ENCODE data around the gene SP6. TPM values are rescaled to one million over a fixed set of nuclear protein-coding genes. Genes with fewer than 3 reads are reported as not detected.
A peak's percentile ranks its signal among the peaks of the same experiment; 100 is the strongest.

The SP6 gene
- total and polyA plus RNA-seq, 2 of the 8 experiments (the other 6 are each of a cell fraction or from before 2014, with no cell fraction given) = 1.2 to 1.5 TPM

DNA sequence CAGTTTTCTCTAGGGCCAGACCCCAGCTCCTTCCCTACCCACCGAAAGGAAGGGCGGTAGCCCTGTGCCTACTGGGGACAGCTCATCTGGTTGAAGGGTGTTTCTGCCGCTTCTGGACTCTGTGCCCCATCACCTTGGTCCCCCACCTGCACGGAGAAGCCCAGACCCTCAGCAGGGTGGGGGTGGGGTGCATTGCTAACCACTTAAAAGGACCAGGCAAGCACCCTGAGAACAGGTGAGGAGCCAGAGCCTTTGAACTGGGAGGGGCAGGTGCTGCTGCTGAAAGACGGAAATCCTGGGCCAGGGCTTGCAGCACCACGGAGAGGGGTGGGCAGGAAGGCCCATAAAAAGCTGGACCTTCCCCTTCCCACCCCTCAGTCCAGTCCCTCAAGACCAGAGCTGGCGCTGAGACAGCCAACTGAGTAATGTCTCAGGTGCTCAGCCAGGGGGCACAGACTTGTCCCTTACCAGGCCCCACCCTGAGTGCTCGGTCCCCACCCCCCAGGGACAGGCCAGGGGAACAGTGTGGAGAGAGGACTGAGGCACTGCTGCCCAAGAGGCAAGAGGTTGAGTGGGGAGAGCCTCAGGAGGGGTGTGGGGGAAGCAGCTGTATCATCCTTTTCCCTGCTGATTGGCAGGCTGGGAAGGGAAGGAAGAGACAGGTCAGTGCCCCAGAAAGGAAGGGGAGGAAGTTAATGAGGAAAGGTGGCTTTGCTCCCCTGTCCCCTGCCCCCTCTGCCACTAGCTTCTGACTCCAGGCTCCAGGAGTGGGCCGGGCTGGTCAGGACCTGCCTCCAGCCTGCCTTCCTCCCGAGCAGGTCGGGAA lies 34.2 kb upstream of the SP6 start:
- peak overlapping the region; percentile 95; the same call in 1 of the 2 replicates for H2BK15ac ChIP-seq (ENCODE audit: low read length)
- H3K4me2 ChIP-seq (ENCODE audit: insufficient read depth in 1 of 2, low read depth in 2 of 2, low read length in 2 of 2) = peak overlapping the region; percentile 17 to 32; a peak in 2 of 4 replicates
- H3K4ac ChIP-seq (replicated peaks; ENCODE audit: insufficient read length, low read depth, low read length) = peak overlapping the region; percentile 39
- FAIRE-seq (no peak), DNase-seq (ENCODE audit: low read depth in 1 of 2, low spot score in 2 of 2) (peak in 1 of 2 experiments; percentile 54)
- no peak overlapping the region; the same call in 1 of the 2 replicates for H2AK5ac ChIP-seq (ENCODE audit: low read depth, low read length)
- 0 out of 2 replicates have a peak overlapping the region, but pooled peaks have one; percentile 61 for H2BK20ac ChIP-seq (ENCODE audit: low read length)
- WGBS, 2 experiments (ENCODE audit: extremely low coverage in 1 of 2, insufficient coverage in 1 of 2, insufficient read length in 1 of 2, insufficient replicate concordance in 2 of 2, low coverage in 1 of 2, low lambda C conversion rate in 2 of 2, missing lambda C conversion rate in 1 of 2) = 63% methylated on average over 9 of the region's 11 CpGs; no CpG with 5 or more reads in 1 of the 2 experiments
- no peak overlapping the region for H3K56ac ChIP-seq (replicated peaks; ENCODE audit: insufficient read length, low read depth, low read length)
- peak overlapping the region; percentile 35; the same call in 1 of the 2 replicates for H2BK5ac ChIP-seq (ENCODE audit: low read depth, low read length)
- H3K79me1 ChIP-seq (ENCODE audit: low read depth, low read length) = no peaks in the 10 kb centered on the region
- H3K27me3 ChIP-seq (replicated peaks in 1 of 4; ENCODE audit: control insufficient read depth in 3 of 4, extremely low read depth in 1 of 4, insufficient read depth in 3 of 4, low read length in 3 of 4) = no peaks in the 10 kb centered on the region
- H4K91ac ChIP-seq (replicated peaks; ENCODE audit: insufficient read length, low read length) = no peak overlapping the region
- ChIA-PET CTCF (ENCODE audit: partially characterized antibody) (interaction anchor here (0.6 to 18.8 kb wide), 19 partner anchors 8 to 274 kb away, joined by 3 to 1206 read pairs (median 4); partner anchors contain the start of genes CDK5RAP3, SCRN2, SP2 and SP6), POLR2A (ENCODE audit: partially characterized antibody) (interaction anchor here (0.8 to 3.0 kb wide), 15 partner anchors 10 to 163 kb away, joined by 3 to 17 read pairs (median 5); partner anchors contain the start of genes NFE2L1, SCRN2, SP2 and SP6)
- H3K18ac ChIP-seq (ENCODE audit: extremely low read depth, low read length) = peak overlapping the region; percentile 48
- H2BK120ac ChIP-seq (replicated peaks; ENCODE audit: low read depth, low read length) = no peak overlapping the region
- H3K14ac ChIP-seq (ENCODE audit: insufficient read length) = no peak overlapping the region
- peak overlapping the region; percentile 75; the same call in 1 of the 2 replicates for H2BK12ac ChIP-seq (ENCODE audit: low read depth, low read length)
- H3K23me2 ChIP-seq (ENCODE audit: low read depth, low read length) = no peaks in the 10 kb centered on the region
- H3K4me3 ChIP-seq (ENCODE audit: extremely low read depth in 1 of 4, insufficient read depth in 2 of 4, low read depth in 3 of 4, low read length in 4 of 4) = no peak overlapping the region
- no peak overlapping the region for H3K27ac ChIP-seq (ENCODE audit: low read depth, low read length)
- H3K23ac ChIP-seq (ENCODE audit: insufficient read length) = no peak overlapping the region
- H2AFZ ChIP-seq (ENCODE audit: low read length) = peak overlapping the region; percentile 72; the same call in 1 of the 2 replicates
- peak overlapping the region; percentile 4; the same call in 1 of the 2 replicates for H4K8ac ChIP-seq (ENCODE audit: extremely low read depth, insufficient read depth, low read length)
- no peak overlapping the region for H3K9ac ChIP-seq (replicated peaks in 1 of 4; ENCODE audit: extremely low read depth in 1 of 4, low read depth in 3 of 4, low read length in 3 of 4)
- peaks cover 0 to 13% (median 8%) of the 10 kb centered on the region in 4 experiments; a peak in 6 of 7 replicates for H3K4me1 ChIP-seq (replicated peaks in 1 of 4; ENCODE audit: control insufficient read depth in 3 of 4, insufficient read depth in 4 of 4, low read length in 3 of 4)
- no peaks in the 10 kb centered on the region for H3K36me3 ChIP-seq (ENCODE audit: control insufficient read depth in 2 of 4, insufficient read depth in 4 of 4, low read length in 3 of 4)
- H3K9me3 ChIP-seq (ENCODE audit: insufficient read depth in 2 of 2, low read depth in 1 of 2, low read length in 1 of 2) = no peaks in the 10 kb centered on the region
- H4K20me1 ChIP-seq (replicated peaks in 1 of 2; ENCODE audit: control insufficient read depth in 1 of 2, insufficient read depth in 2 of 2, low read length in 2 of 2) = no peaks in the 10 kb centered on the region
- no peak overlapping the region for H4K5ac ChIP-seq (ENCODE audit: insufficient read length, low read depth, low read length)
- no peaks in the 10 kb centered on the region for H3K79me2 ChIP-seq (ENCODE audit: control insufficient read depth in 1 of 2, insufficient read depth in 2 of 2, low read length in 2 of 2)
- TF ChIP-seq, protein P1, sequence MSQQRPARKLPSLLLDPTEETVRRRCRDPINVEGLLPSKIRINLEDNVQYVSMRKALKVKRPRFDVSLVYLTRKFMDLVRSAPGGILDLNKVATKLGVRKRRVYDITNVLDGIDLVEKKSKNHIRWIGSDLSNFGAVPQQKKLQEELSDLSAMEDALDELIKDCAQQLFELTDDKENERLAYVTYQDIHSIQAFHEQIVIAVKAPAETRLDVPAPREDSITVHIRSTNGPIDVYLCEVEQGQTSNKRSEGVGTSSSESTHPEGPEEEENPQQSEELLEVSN (IDR thresholded peaks at IDR 0.05) = no peak
- TF ChIP-seq SIX5 (IDR thresholded peaks at IDR 0.05; ENCODE audit: low read depth, low read length) (no peak), ZNF274 (IDR thresholded peaks at IDR 0.05; ENCODE audit: borderline replicate concordance, extremely low read depth, low read length) (no peak), HDAC6 (IDR thresholded peaks at IDR 0.05; ENCODE audit: low read depth, low read length) (no peak), POLR2A (IDR thresholded peaks at IDR 0.05; ENCODE audit: control extremely low read depth in 1 of 2, low read depth in 2 of 2, low read length in 2 of 2) (no peak), RFX5 (IDR thresholded peaks at IDR 0.05; ENCODE audit: borderline replicate concordance, low read depth, low read length) (no peak)

All from H1 (cell line).